HG02973 (cell line): ENCODE measurements around the gene GLTP.

Experiments
- ATAC-seq: cut with Tn5 transposase; IDR thresholded peaks from one replicate; pipeline ENCODE4 v1.9.1; 2021; ENCODE audit warnings: moderate library complexity; ENCODE audit not compliant: unreplicated experiment

Gene GLTP

GRCh38 chr12:109822951-109823411, 57.4 kb downstream of the GLTP start:
- ATAC-seq = no peak

- ATAC-seq = no peak
These were observed 57.9 kb downstream of the GLTP start for GRCh38 chr12:109822416-109822815.

GRCh38 chr12:109821968-109822367, 58.4 kb downstream of the GLTP start:
- no peak for ATAC-seq

GRCh38 chr12:109820816-109821381, 59.4 kb downstream of the GLTP start:
- no peak for ATAC-seq

- ATAC-seq = no peak
These were observed 61.3 kb downstream of the GLTP start for GRCh38 chr12:109818905-109819500.

GRCh38 chr12:109818253-109818652, 62.1 kb downstream of the GLTP start:
- no peak for ATAC-seq

- no peak for ATAC-seq
These were observed 62.6 kb downstream of the GLTP start for GRCh38 chr12:109817627-109818231.

GRCh38 chr12:109816870-109817269, 63.5 kb downstream of the GLTP start:
- no peak for ATAC-seq

GRCh38 chr12:109815757-109816617, 64.4 kb downstream of the GLTP start:
- no peak for ATAC-seq

- ATAC-seq = no peak
These were observed 65.1 kb downstream of the GLTP start for GRCh38 chr12:109815225-109815624.

- no peak for ATAC-seq
These were observed 65.7 kb downstream of the GLTP start for GRCh38 chr12:109814600-109815150.

- no peak for ATAC-seq
These were observed 66.4 kb downstream of the GLTP start for GRCh38 chr12:109813810-109814416.

- no peak for ATAC-seq
These were observed 68.7 kb downstream of the GLTP start for GRCh38 chr12:109811624-109811995.

- ATAC-seq = no peak
These were observed 69.3 kb downstream of the GLTP start for GRCh38 chr12:109810954-109811623.

GRCh38 chr12:109808876-109809646, 71.3 kb downstream of the GLTP start:
- ATAC-seq = no peak

GRCh38 chr12:109807954-109808643, 72.2 kb downstream of the GLTP start:
- no peak for ATAC-seq

GRCh38 chr12:109804820-109805761, 75.2 kb downstream of the GLTP start:
- no peak for ATAC-seq

GRCh38 chr12:109803678-109804077, 76.7 kb downstream of the GLTP start:
- ATAC-seq = no peak
